H9 (cell line): Measurements from ENCODE around the gene IGF2BP3. TPM values are rescaled to one million over a fixed set of nuclear protein-coding genes. Genes with fewer than 3 reads are reported as not detected.

Source experiments
- DNase-seq: peaks from one replicate; pipeline ENCODE4 v3.0.0-alpha.2; 2017
- H2AFZ ChIP-seq: one replicate; pipeline ENCODE4 v1.6.1; 2013; ENCODE audit warnings: mild to moderate bottlenecking, low read length, control low read depth, moderate library complexity
- H2AK5ac ChIP-seq: 2 replicates; pipeline ENCODE4 v1.6.1; 2013; ENCODE audit warnings: low read length, control low read depth, mixed read lengths; ENCODE audit not compliant: insufficient read length
- H2BK120ac ChIP-seq: one replicate; pipeline ENCODE4 v1.6.1; 2013; ENCODE audit warnings: low read depth, mild to moderate bottlenecking, low read length, control low read depth, inconsistent platforms; ENCODE audit not compliant: poor library complexity, severe bottlenecking
- H2BK12ac ChIP-seq: 2 replicates; pipeline ENCODE4 v1.6.1; 2013; ENCODE audit warnings: low read length, control low read depth, mixed read lengths, low read depth; ENCODE audit not compliant: insufficient read length
- H2BK15ac ChIP-seq: 2 replicates; pipeline ENCODE4 v1.6.1; 2013; ENCODE audit warnings: low read depth, low read length, control low read depth
- H2BK20ac ChIP-seq: one replicate; pipeline ENCODE4 v1.6.1; 2013; ENCODE audit warnings: low read depth, mild to moderate bottlenecking, low read length, control low read depth, inconsistent platforms; ENCODE audit not compliant: poor library complexity, severe bottlenecking
- H2BK5ac ChIP-seq: 2 replicates; pipeline ENCODE4 v1.6.1; 2013; ENCODE audit warnings: low read length, control low read depth, mixed read lengths; ENCODE audit not compliant: insufficient read length
- H3K14ac ChIP-seq: 2 replicates; pipeline ENCODE4 v1.6.1; 2013; ENCODE audit warnings: low read length, control low read depth; ENCODE audit not compliant: insufficient read depth
- H3K18ac ChIP-seq: 2 replicates; pipeline ENCODE4 v1.6.1; 2013; ENCODE audit warnings: low read depth, mild to moderate bottlenecking, mixed read lengths, low read length, control low read depth; ENCODE audit not compliant: insufficient read length
- H3K23ac ChIP-seq: 2 replicates; pipeline ENCODE4 v1.6.1; 2013; ENCODE audit warnings: low read length, control low read depth, mixed read lengths, low read depth; ENCODE audit not compliant: insufficient read length
- H3K23me2 ChIP-seq: 2 replicates; pipeline ENCODE4 v1.6.1; 2013; ENCODE audit warnings: low read depth, mild to moderate bottlenecking, mixed read lengths, low read length, control low read depth; ENCODE audit not compliant: insufficient read length, poor library complexity, severe bottlenecking
- H3K27ac ChIP-seq: 2 replicates; pipeline ENCODE4 v1.5.1; 2013; ENCODE audit warnings: low read length, control low read depth, mixed read lengths, low read depth; ENCODE audit not compliant: insufficient read length
- H3K27me3 ChIP-seq: 2 replicates; pipeline ENCODE4 v1.6.1; 2013; ENCODE audit warnings: low read length, control low read depth, inconsistent platforms; ENCODE audit not compliant: insufficient read depth
- H3K4ac ChIP-seq: 2 replicates; pipeline ENCODE4 v1.6.1; 2013; ENCODE audit warnings: low read depth, mild to moderate bottlenecking, control low read depth, inconsistent platforms, low read length, moderate library complexity
- H3K4me1 ChIP-seq: 2 replicates; pipeline ENCODE4 v1.6.1; 2013; ENCODE audit warnings: low read length, control low read depth, inconsistent platforms; ENCODE audit not compliant: insufficient read depth
- H3K4me2 ChIP-seq: 2 replicates; pipeline ENCODE4 v1.6.1; 2013; ENCODE audit warnings: low read length, control low read depth, mixed read lengths; ENCODE audit not compliant: insufficient read length, insufficient read depth
- H3K56ac ChIP-seq: 2 replicates; pipeline ENCODE4 v1.6.1; 2013; ENCODE audit warnings: low read depth, mild to moderate bottlenecking, mixed read lengths, low read length, control low read depth; ENCODE audit not compliant: insufficient read length
- H3K79me1 ChIP-seq: 2 replicates; pipeline ENCODE4 v1.6.1; 2013; ENCODE audit warnings: low read depth, mild to moderate bottlenecking, moderate library complexity, low read length, control low read depth, inconsistent platforms; ENCODE audit not compliant: insufficient read depth, poor library complexity, severe bottlenecking
- H3K79me2 ChIP-seq: 2 replicates; pipeline ENCODE4 v1.6.1; 2013; ENCODE audit warnings: low read length, control low read depth, inconsistent platforms; ENCODE audit not compliant: insufficient read depth
- H3K9ac ChIP-seq: 2 replicates; pipeline ENCODE4 v1.6.1; 2013; ENCODE audit warnings: low read length, control low read depth, mixed read lengths; ENCODE audit not compliant: insufficient read length; ENCODE audit errors: extremely low read depth
- H3K9me3 ChIP-seq: one replicate; pipeline ENCODE4 v1.6.1; 2013; ENCODE audit warnings: low read depth, low read length, inconsistent platforms; ENCODE audit not compliant: control insufficient read depth
- H3T11ph ChIP-seq: one replicate; pipeline ENCODE4 v1.6.1; 2013; ENCODE audit warnings: mild to moderate bottlenecking, low read length, control low read depth, inconsistent platforms
- H4K20me1 ChIP-seq: one replicate; pipeline ENCODE4 v1.6.1; 2013; ENCODE audit not compliant: control insufficient read depth, insufficient read length, insufficient read depth
- H4K5ac ChIP-seq: 2 replicates; pipeline ENCODE4 v1.6.1; 2013; ENCODE audit warnings: low read depth, mild to moderate bottlenecking, mixed read lengths, low read length, control low read depth; ENCODE audit not compliant: insufficient read length
- H4K8ac ChIP-seq: replicated peaks from 2 replicates; pipeline ENCODE4 v1.6.1; 2013; ENCODE audit warnings: low read length, control low read depth, mixed read lengths, low read depth; ENCODE audit not compliant: insufficient read length
- H4K91ac ChIP-seq: 2 replicates; pipeline ENCODE4 v1.6.1; 2013; ENCODE audit warnings: low read depth, mild to moderate bottlenecking, moderate library complexity, mixed read lengths, low read length, control low read depth; ENCODE audit not compliant: insufficient read length
- H3K27ac Mint-ChIP-seq, 3 experiments: 2 replicates in 2 of 3; 3 replicates in 1 of 3; pipeline ENCODE4 v1.8.0; 2020 to 2021; ENCODE audit warnings: mixed read lengths in 3 of 3, mild to moderate bottlenecking in 1 of 3, moderate library complexity in 1 of 3
- H3K27me3 Mint-ChIP-seq: 2 replicates; pipeline ENCODE4 v1.8.0; 2021; ENCODE audit warnings: low read depth, mild to moderate bottlenecking, moderate library complexity, mixed read lengths
- H3K36me3 Mint-ChIP-seq, 3 experiments: 2 replicates in 2 of 3; 3 replicates in 1 of 3; pipeline ENCODE4 v1.8.0; 2020 to 2021; ENCODE audit warnings: low read depth in 3 of 3, mixed read lengths in 3 of 3; ENCODE audit not compliant: insufficient read depth in 1 of 3
- H3K4me1 Mint-ChIP-seq, 2 experiments: 2 replicates each; pipeline ENCODE4 v1.8.0; 2020; ENCODE audit warnings: mixed read lengths in 2 of 2
- H3K4me3 Mint-ChIP-seq, 2 experiments: 2 replicates in 1 of 2; 3 replicates in 1 of 2; pipeline ENCODE4 v1.8.0; 2020 to 2021; ENCODE audit warnings: mild to moderate bottlenecking in 2 of 2, mixed read lengths in 2 of 2, moderate library complexity in 1 of 2
- H3K9me3 Mint-ChIP-seq, 2 experiments: 2 replicates in 1 of 2; 3 replicates in 1 of 2; pipeline ENCODE4 v1.8.0; 2020; ENCODE audit warnings: mild to moderate bottlenecking in 2 of 2, mixed read lengths in 2 of 2, moderate library complexity in 1 of 2
- WGBS: extraction: QIAGEN DNeasy Blood & Tissue Kit; methylation state at CpG from one replicate; pipeline ENCODE4 v1.1.7; 2013; ENCODE audit warnings: missing lambda C conversion rate, low lambda C conversion rate, mixed read lengths; ENCODE audit not compliant: insufficient read length; ENCODE audit errors: extremely low coverage; 5-methylcytosine and 5-hydroxymethylcytosine counted together
- total RNA-seq: library from RNA; stranded (reverse); gene quantifications from 2 replicates; pipeline ENCODE4 v1.2.1, GENCODE V29; 2021
- TF ChIP-seq, protein P1 (sequence below): fragments of 200-600 bp; sonication (generic); conservative IDR thresholded peaks from 3 replicates; pipeline ENCODE4 v1.8.0; 2021; ENCODE audit warnings: antibody characterized with exemption, mild to moderate bottlenecking

IGF2BP3 gene
- total RNA-seq, 1 experiment from 2014 or later, result 197 TPM

DNA sequence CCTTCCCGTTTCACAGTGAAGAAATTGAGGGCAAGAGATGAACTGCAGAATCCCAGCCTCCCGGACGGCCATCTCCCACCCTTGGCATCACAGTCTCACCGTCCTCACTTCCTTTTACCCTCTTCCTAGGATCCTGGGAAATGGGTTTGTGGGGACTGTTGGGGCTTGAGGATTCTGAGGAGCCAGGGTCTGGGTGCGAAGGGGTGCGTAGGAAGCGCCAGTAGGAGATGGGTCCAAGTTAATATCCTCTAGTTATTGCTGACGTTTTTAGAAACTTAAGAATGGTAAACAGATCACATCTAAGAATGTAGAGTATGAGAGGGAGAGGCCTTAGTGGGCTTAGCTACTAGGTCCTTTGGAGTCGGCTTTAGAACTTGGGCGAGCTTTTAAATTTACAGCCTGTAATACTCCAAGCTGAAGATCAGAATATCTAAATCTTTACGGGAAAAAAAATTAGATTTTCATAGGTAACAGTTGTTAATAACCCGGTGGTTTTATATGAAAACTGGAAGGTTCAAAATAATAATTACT, 170.5 kb downstream of the IGF2BP3 start:
- TF ChIP-seq, protein P1, sequence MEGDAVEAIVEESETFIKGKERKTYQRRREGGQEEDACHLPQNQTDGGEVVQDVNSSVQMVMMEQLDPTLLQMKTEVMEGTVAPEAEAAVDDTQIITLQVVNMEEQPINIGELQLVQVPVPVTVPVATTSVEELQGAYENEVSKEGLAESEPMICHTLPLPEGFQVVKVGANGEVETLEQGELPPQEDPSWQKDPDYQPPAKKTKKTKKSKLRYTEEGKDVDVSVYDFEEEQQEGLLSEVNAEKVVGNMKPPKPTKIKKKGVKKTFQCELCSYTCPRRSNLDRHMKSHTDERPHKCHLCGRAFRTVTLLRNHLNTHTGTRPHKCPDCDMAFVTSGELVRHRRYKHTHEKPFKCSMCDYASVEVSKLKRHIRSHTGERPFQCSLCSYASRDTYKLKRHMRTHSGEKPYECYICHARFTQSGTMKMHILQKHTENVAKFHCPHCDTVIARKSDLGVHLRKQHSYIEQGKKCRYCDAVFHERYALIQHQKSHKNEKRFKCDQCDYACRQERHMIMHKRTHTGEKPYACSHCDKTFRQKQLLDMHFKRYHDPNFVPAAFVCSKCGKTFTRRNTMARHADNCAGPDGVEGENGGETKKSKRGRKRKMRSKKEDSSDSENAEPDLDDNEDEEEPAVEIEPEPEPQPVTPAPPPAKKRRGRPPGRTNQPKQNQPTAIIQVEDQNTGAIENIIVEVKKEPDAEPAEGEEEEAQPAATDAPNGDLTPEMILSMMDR, result no peak
- Histone ChIP-seq H3K4me1 (peaks cover 2% of the 10 kb centered on the region; the same call in 1 of the 2 replicates), H3K9me3 (no peaks in the 10 kb centered on the region), H2BK5ac (no peak overlapping the region), H2BK12ac (no peak overlapping the region), H2BK15ac (no peak overlapping the region), H3K4me2 (peak overlapping the region; percentile 99), H2BK120ac (no peak overlapping the region), H4K8ac (no peak overlapping the region), H3K9ac (peak overlapping the region; percentile 90), H3K23ac (no peak overlapping the region), H4K5ac (no peak overlapping the region), H2AFZ (no peak overlapping the region), H2AK5ac (no peak overlapping the region), H3K79me1 (no peaks in the 10 kb centered on the region), H3K56ac (no peak overlapping the region), H3K79me2 (peaks cover 10% of the 10 kb centered on the region; the same call in 1 of the 2 replicates), H3K27me3 (no peaks in the 10 kb centered on the region), H4K20me1 (no peaks in the 10 kb centered on the region), H3K18ac (peak overlapping the region; percentile 56), H3K27ac (no peak overlapping the region), H2BK20ac (no peak overlapping the region), H4K91ac (no peak overlapping the region), H3T11ph (no peak overlapping the region), H3K4ac (no peak overlapping the region), H3K23me2 (peaks cover 8% of the 10 kb centered on the region), H3K14ac (peak overlapping the region; percentile 75; the same call in 1 of the 2 replicates)
- H3K36me3 Mint-ChIP-seq, result peaks cover 17 to 33% (median 29%) of the 10 kb centered on the region in 3 experiments; a peak in 6 of 7 replicates
- DNase-seq, result no peak
- no peaks in the 10 kb centered on the region for H3K9me3 Mint-ChIP-seq
- H3K4me3 Mint-ChIP-seq, result peak overlapping the region; percentile 93 to 94
- H3K27ac Mint-ChIP-seq, result peak overlapping the region; percentile 43 to 98 (median 82); a peak in 5 of 7 replicates
- no CpG with 5 or more reads among the region's 12 CpGs for WGBS
- H3K27me3 Mint-ChIP-seq, result peaks cover 22% of the 10 kb centered on the region
- peaks cover 15 to 16% of the 10 kb centered on the region in 2 experiments for H3K4me1 Mint-ChIP-seq
